Measurements from ENCODE around the gene RPL22L1.
"Not testable (repeated sequence)": the region's sequence is repeated elsewhere in the genome, so short reads cannot be mapped to it uniquely, and the experiment has no call there.

Gene RPL22L1

DNA sequence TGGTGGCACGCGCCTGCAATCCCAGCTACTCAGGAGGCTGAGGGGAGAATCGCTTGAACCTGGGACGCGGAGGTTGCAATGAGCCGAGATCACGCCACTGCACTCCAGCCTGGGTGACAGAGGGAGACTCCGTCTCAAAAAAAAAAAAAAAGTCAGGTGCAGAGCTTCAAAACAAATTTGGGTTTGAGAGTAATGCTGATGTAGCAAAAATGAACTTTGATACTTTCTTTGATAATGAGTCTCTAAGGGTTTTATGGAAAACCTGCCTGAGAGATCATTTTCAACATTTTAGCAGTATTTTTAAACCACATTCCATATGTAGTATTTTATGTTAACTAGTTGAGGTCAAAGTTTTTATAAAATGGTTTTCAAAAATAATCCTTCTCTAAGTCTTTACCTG lies 23.9 kb upstream of the RPL22L1 start:
- no peak overlapping the region for H4K91ac ChIP-seq (ENCODE audit: low read length)
- H3K27me3 ChIP-seq (ENCODE audit: control insufficient read depth in 1 of 2, insufficient read depth in 1 of 2, low read length in 2 of 2) = no peaks in the 10 kb centered on the region
- no peaks in the 10 kb centered on the region for H3K4me1 ChIP-seq (ENCODE audit: control insufficient read depth, insufficient read depth, low read depth, low read length)
- no peak overlapping the region for H3K27ac ChIP-seq (ENCODE audit: low read length, poor library complexity, severe bottlenecking)
- no peak overlapping the region for H2BK120ac ChIP-seq (ENCODE audit: low read depth, low read length)
- H3K4me3 ChIP-seq (ENCODE audit: insufficient read depth in 1 of 2, low read depth in 1 of 2, low read length in 2 of 2) = no peak overlapping the region
- H3K79me1 ChIP-seq (replicated peaks; ENCODE audit: low read length, poor library complexity, severe bottlenecking) = peaks cover 4% of the 10 kb centered on the region
- no peak overlapping the region for H3K4me2 ChIP-seq (ENCODE audit: low read length, poor library complexity, severe bottlenecking)
- H2BK12ac ChIP-seq (ENCODE audit: low read length in 2 of 2) = no peak overlapping the region
- no peak overlapping the region for H3K23ac ChIP-seq (ENCODE audit: low read length in 2 of 2)
- no peak overlapping the region for H2AK5ac ChIP-seq (ENCODE audit: low read length, severe bottlenecking)
- H2BK15ac ChIP-seq (ENCODE audit: low read depth, poor library complexity, severe bottlenecking) = no peak overlapping the region
- H3K14ac ChIP-seq (ENCODE audit: low read length in 2 of 2) = no peak overlapping the region
- H3K4ac ChIP-seq (ENCODE audit: low read depth in 1 of 2, low read length in 2 of 2) = no peak overlapping the region
- H3K36me3 ChIP-seq (ENCODE audit: control insufficient read depth in 1 of 2, insufficient read depth in 2 of 2, low read depth in 1 of 2, low read length in 2 of 2) = peaks cover 7 to 63% of the 10 kb centered on the region in 2 experiments
- WGBS = over 99% methylated on average over 8 of the region's 8 CpGs
- DNase-seq = no peak
- H2BK5ac ChIP-seq (ENCODE audit: low read depth, low read length, poor library complexity, severe bottlenecking) = no peak overlapping the region
- H3K9me3 ChIP-seq (ENCODE audit: control insufficient read depth, low read length) = no peaks in the 10 kb centered on the region
- H3K18ac ChIP-seq (ENCODE audit: low read depth in 1 of 2, low read length in 2 of 2) = no peak overlapping the region
- H2AFZ ChIP-seq (ENCODE audit: low read depth, low read length) = no peak overlapping the region
- H4K8ac ChIP-seq (ENCODE audit: low read length) = no peak overlapping the region
- H3K9ac ChIP-seq (ENCODE audit: low read length) = no peak overlapping the region

- Histone ChIP-seq H2AFZ (ENCODE audit: low read depth, low read length) (no peak overlapping the region), H3K9ac (ENCODE audit: low read length) (no peak overlapping the region), H3K27me3 (ENCODE audit: control insufficient read depth in 1 of 2, insufficient read depth in 1 of 2, low read length in 2 of 2) (no peaks in the 10 kb centered on the region), H2AK5ac (ENCODE audit: low read length, severe bottlenecking) (no peak overlapping the region), H3K36me3 (ENCODE audit: control insufficient read depth in 1 of 2, insufficient read depth in 2 of 2, low read depth in 1 of 2, low read length in 2 of 2) (peaks cover 0 to 38% of the 10 kb centered on the region in 2 experiments), H3K79me1 (replicated peaks; ENCODE audit: low read length, poor library complexity, severe bottlenecking) (no peaks in the 10 kb centered on the region), H2BK5ac (ENCODE audit: low read depth, low read length, poor library complexity, severe bottlenecking) (no peak overlapping the region), H2BK120ac (ENCODE audit: low read depth, low read length) (no peak overlapping the region), H4K8ac (ENCODE audit: low read length) (no peak overlapping the region), H3K9me3 (ENCODE audit: control insufficient read depth, low read length) (peaks cover under 1% of the 10 kb centered on the region), H3K4ac (ENCODE audit: low read depth in 1 of 2, low read length in 2 of 2) (no peak overlapping the region), H3K14ac (ENCODE audit: low read length in 2 of 2) (no peak overlapping the region), H3K4me3 (ENCODE audit: insufficient read depth in 1 of 2, low read depth in 1 of 2, low read length in 2 of 2) (no peak overlapping the region), H3K23ac (ENCODE audit: low read length in 2 of 2) (no peak overlapping the region), H4K91ac (ENCODE audit: low read length) (no peak overlapping the region), H3K18ac (ENCODE audit: low read depth in 1 of 2, low read length in 2 of 2) (no peak overlapping the region), H3K4me1 (ENCODE audit: control insufficient read depth, insufficient read depth, low read depth, low read length) (no peaks in the 10 kb centered on the region), H3K27ac (ENCODE audit: low read length, poor library complexity, severe bottlenecking) (no peak overlapping the region), H3K4me2 (ENCODE audit: low read length, poor library complexity, severe bottlenecking) (no peak overlapping the region), H2BK15ac (ENCODE audit: low read depth, poor library complexity, severe bottlenecking) (no peak overlapping the region), H2BK12ac (ENCODE audit: low read length in 2 of 2) (no peak overlapping the region)
- WGBS = no CpG with 5 or more reads among the region's 1 CpG
- DNase-seq = no peak
These were observed 19.6 kb upstream of the RPL22L1 start for GRCh38 chr3:170889630-170890029.

DNA sequence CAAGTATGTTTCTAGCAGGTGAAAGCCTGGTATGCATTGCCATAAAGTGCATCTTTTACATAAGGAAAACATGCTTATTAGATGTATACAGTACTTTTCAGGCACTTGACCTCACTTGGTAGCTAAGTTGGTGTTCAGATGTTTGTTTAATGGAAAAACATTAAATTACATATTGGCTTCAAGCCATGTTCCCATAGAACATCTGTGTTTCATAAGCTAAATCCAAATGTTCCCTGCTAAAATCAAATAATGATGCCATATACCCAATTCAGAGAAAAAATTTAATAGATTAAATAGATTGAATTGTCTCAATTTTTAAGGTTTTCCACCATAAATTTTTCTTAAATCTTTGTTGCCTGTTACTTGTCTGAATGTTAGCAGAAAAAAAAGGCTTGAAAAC lies 19.1 kb upstream of the RPL22L1 start:
- Histone ChIP-seq H3K4me1 (ENCODE audit: control insufficient read depth, insufficient read depth, low read depth, low read length) (no peaks in the 10 kb centered on the region), H3K23ac (ENCODE audit: low read length in 2 of 2) (no peak overlapping the region), H3K9ac (ENCODE audit: low read length) (no peak overlapping the region), H2BK12ac (ENCODE audit: low read length in 2 of 2) (no peak overlapping the region), H3K4me2 (ENCODE audit: low read length, poor library complexity, severe bottlenecking) (no peak overlapping the region), H3K27me3 (ENCODE audit: control insufficient read depth in 1 of 2, insufficient read depth in 1 of 2, low read length in 2 of 2) (no peaks in the 10 kb centered on the region), H3K79me1 (replicated peaks; ENCODE audit: low read length, poor library complexity, severe bottlenecking) (no peaks in the 10 kb centered on the region), H3K27ac (ENCODE audit: low read length, poor library complexity, severe bottlenecking) (no peak overlapping the region), H2BK120ac (ENCODE audit: low read depth, low read length) (no peak overlapping the region), H2BK15ac (ENCODE audit: low read depth, poor library complexity, severe bottlenecking) (no peak overlapping the region), H3K4me3 (ENCODE audit: insufficient read depth in 1 of 2, low read depth in 1 of 2, low read length in 2 of 2) (no peak overlapping the region), H2AK5ac (ENCODE audit: low read length, severe bottlenecking) (no peak overlapping the region), H4K91ac (ENCODE audit: low read length) (no peak overlapping the region), H3K14ac (ENCODE audit: low read length in 2 of 2) (no peak overlapping the region), H3K4ac (ENCODE audit: low read depth in 1 of 2, low read length in 2 of 2) (no peak overlapping the region), H4K8ac (ENCODE audit: low read length) (no peak overlapping the region), H2BK5ac (ENCODE audit: low read depth, low read length, poor library complexity, severe bottlenecking) (no peak overlapping the region), H3K36me3 (ENCODE audit: control insufficient read depth in 1 of 2, insufficient read depth in 2 of 2, low read depth in 1 of 2, low read length in 2 of 2) (peaks cover 0 to 37% of the 10 kb centered on the region in 2 experiments), H2AFZ (ENCODE audit: low read depth, low read length) (no peak overlapping the region), H3K9me3 (ENCODE audit: control insufficient read depth, low read length) (peaks cover 3% of the 10 kb centered on the region), H3K18ac (ENCODE audit: low read depth in 1 of 2, low read length in 2 of 2) (no peak overlapping the region)
- no peak for DNase-seq

DNA sequence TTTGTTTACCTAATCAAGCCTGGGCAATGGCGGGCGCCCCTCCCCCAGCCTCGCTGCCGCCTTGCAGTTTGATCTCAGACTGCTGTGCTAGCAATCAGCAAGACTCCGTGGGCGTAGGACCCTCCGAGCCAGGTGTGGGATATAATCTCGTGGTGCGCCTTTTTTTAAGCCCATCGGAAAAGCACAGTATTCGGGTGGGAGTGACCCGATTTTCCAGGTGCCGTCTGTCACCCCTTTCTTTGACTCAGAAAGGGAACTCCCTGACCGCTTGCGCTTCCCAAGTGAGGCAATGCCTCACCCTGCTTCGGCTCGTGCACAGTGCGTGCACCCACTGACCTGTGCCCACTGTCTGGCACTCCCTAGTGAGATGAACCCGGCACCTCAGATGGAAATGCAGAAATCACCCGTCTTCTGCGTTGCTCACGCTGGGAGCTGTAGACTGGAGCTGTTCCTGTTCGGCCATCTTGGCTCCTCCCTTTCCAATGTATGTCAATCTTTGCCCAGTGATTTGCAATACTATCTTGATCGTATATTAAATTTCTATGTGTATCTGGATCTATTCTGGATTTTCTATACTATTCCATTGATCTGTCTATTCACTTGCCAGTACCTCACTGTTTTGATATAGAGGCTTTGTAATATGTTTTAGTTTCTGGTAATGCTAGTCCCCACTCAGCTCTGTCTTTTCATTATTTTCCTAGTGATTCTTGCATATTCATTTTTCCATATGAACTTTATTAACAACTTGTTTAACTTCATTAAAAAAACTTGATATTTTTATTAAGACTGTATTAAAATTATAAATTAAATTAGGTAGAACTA lies 14.3 kb upstream of the RPL22L1 start:
- not testable (repeated sequence) for H2AK5ac ChIP-seq (ENCODE audit: low read length, severe bottlenecking); H3K23ac ChIP-seq (ENCODE audit: low read length in 2 of 2); H3K18ac ChIP-seq (ENCODE audit: low read depth in 1 of 2, low read length in 2 of 2); H3K9ac ChIP-seq (ENCODE audit: low read length); H3K27me3 ChIP-seq (ENCODE audit: control insufficient read depth in 1 of 2, insufficient read depth in 1 of 2, low read length in 2 of 2); H3K79me1 ChIP-seq (replicated peaks; ENCODE audit: low read length, poor library complexity, severe bottlenecking); H4K91ac ChIP-seq (ENCODE audit: low read length); H3K36me3 ChIP-seq (ENCODE audit: control insufficient read depth in 1 of 2, insufficient read depth in 2 of 2, low read depth in 1 of 2, low read length in 2 of 2); H3K4me2 ChIP-seq (ENCODE audit: low read length, poor library complexity, severe bottlenecking); H2BK12ac ChIP-seq (ENCODE audit: low read length in 2 of 2); DNase-seq; H3K4ac ChIP-seq (ENCODE audit: low read depth in 1 of 2, low read length in 2 of 2); H2AFZ ChIP-seq (ENCODE audit: low read depth, low read length); H3K9me3 ChIP-seq (ENCODE audit: control insufficient read depth, low read length); H2BK5ac ChIP-seq (ENCODE audit: low read depth, low read length, poor library complexity, severe bottlenecking); H3K4me1 ChIP-seq (ENCODE audit: control insufficient read depth, insufficient read depth, low read depth, low read length); H3K27ac ChIP-seq (ENCODE audit: low read length, poor library complexity, severe bottlenecking); H3K14ac ChIP-seq (ENCODE audit: low read length in 2 of 2); H2BK15ac ChIP-seq (ENCODE audit: low read depth, poor library complexity, severe bottlenecking); H3K4me3 ChIP-seq (ENCODE audit: insufficient read depth in 1 of 2, low read depth in 1 of 2, low read length in 2 of 2); H4K8ac ChIP-seq (ENCODE audit: low read length); H2BK120ac ChIP-seq (ENCODE audit: low read depth, low read length)
- WGBS = 94% methylated on average over 20 of the region's 24 CpGs

Data from mesenchymal stem cell (in vitro differentiated cells and primary cell).